HepG2 (cell line): ENCODE data around the gene GOLT1A. TPM values are rescaled to one million over a fixed set of nuclear protein-coding genes. Genes with fewer than 3 reads are reported as not detected.
A peak's percentile ranks its signal among the peaks of the same experiment; 100 is the strongest.

Experiments used
- FOSL2 ChIP-seq: sonication (generic); formaldehyde crosslinking; IDR thresholded peaks from 2 replicates; pipeline ENCODE4 v1.4.0; 2020; ENCODE audit warnings: missing genetic modification reagents
- HNF4A ChIP-seq: sonication (generic); formaldehyde crosslinking; IDR thresholded peaks from 2 replicates; pipeline ENCODE4 v1.4.0; 2020; ENCODE audit warnings: missing genetic modification reagents
- KDM1A ChIP-seq: IDR thresholded peaks from 2 replicates; pipeline ENCODE4 v1.6.1; 2016; ENCODE audit warnings: missing compliant biosample characterization
- KLF12 ChIP-seq: sonication (generic); formaldehyde crosslinking; IDR thresholded peaks from 2 replicates; pipeline ENCODE4 v1.4.0; 2020; ENCODE audit warnings: missing genetic modification reagents, borderline replicate concordance
- MTA3 ChIP-seq: sonication (generic); formaldehyde crosslinking; IDR thresholded peaks from 2 replicates; pipeline ENCODE4 v1.4.0; 2020; ENCODE audit warnings: missing genetic modification reagents
- MTERF4 ChIP-seq: sonication (generic); formaldehyde crosslinking; IDR thresholded peaks from 2 replicates; pipeline ENCODE4 v1.8.0; 2023; ENCODE audit warnings: mild to moderate bottlenecking, missing genetic modification reagents
- NCOA2 ChIP-seq: sonication (generic); formaldehyde crosslinking; IDR thresholded peaks from 2 replicates; pipeline ENCODE4 v1.8.0; 2022; ENCODE audit warnings: inconsistent platforms
- RFXAP ChIP-seq: sonication (generic); formaldehyde crosslinking; IDR thresholded peaks from 2 replicates; pipeline ENCODE4 v1.4.0; 2020; ENCODE audit warnings: missing genetic modification reagents, borderline replicate concordance
- RNF2 ChIP-seq: fragments of 450-650 bp; conservative IDR thresholded peaks from 2 replicates; pipeline ENCODE4 v1.6.1; 2016; ENCODE audit warnings: low read depth
- SIN3A ChIP-seq: IDR thresholded peaks from 2 replicates; pipeline ENCODE4 v1.6.1; 2011; ENCODE audit warnings: low read depth, mild to moderate bottlenecking, control low read depth, low read length, borderline replicate concordance
- TBX3 ChIP-seq: fragments of 450-650 bp; IDR thresholded peaks from 2 replicates; pipeline ENCODE4 v1.6.1; 2017; ENCODE audit warnings: antibody characterized with exemption, mild to moderate bottlenecking, inconsistent platforms, borderline replicate concordance
- TMF1 ChIP-seq: sonication (generic); formaldehyde crosslinking; IDR thresholded peaks from 2 replicates; pipeline ENCODE4 v1.8.1; 2022; ENCODE audit warnings: low read depth, missing genetic modification reagents
- U2AF1 ChIP-seq: fragments of 200-400 bp; formaldehyde crosslinking; optimal IDR thresholded peaks from 2 replicates; pipeline ENCODE3; 2017; ENCODE audit warnings: mild to moderate bottlenecking, low read depth, low read length
- ZBTB7A ChIP-seq: sonication (generic); formaldehyde crosslinking; IDR thresholded peaks from 2 replicates; pipeline ENCODE4 v1.8.0; 2022; ENCODE audit warnings: mild to moderate bottlenecking, missing genetic modification reagents
- ZNF263 ChIP-seq: sonication (generic); formaldehyde crosslinking; IDR thresholded peaks from 2 replicates; pipeline ENCODE4 v1.4.0; 2020; ENCODE audit warnings: missing genetic modification reagents
- ZNF280B ChIP-seq: sonication (generic); formaldehyde crosslinking; IDR thresholded peaks from 2 replicates; pipeline ENCODE4 v1.5.0; 2020; ENCODE audit warnings: missing genetic modification reagents, mild to moderate bottlenecking, borderline replicate concordance
- ZNF432 ChIP-seq: sonication (generic); formaldehyde crosslinking; IDR thresholded peaks from 2 replicates; pipeline ENCODE4 v1.5.0; 2020; ENCODE audit warnings: missing genetic modification reagents, mild to moderate bottlenecking, borderline replicate concordance
- ZNF607 ChIP-seq: sonication (generic); formaldehyde crosslinking; IDR thresholded peaks from 2 replicates; pipeline ENCODE4 v1.5.1; 2020; ENCODE audit warnings: missing genetic modification reagents, mild to moderate bottlenecking, borderline replicate concordance
- ZNF782 ChIP-seq: sonication (generic); formaldehyde crosslinking; IDR thresholded peaks from 2 replicates; pipeline ENCODE4 v1.4.0; 2020; ENCODE audit warnings: missing genetic modification reagents, mild to moderate bottlenecking, borderline replicate concordance
- ZSCAN20 ChIP-seq: sonication (generic); formaldehyde crosslinking; IDR thresholded peaks from 2 replicates; pipeline ENCODE4 v1.4.0; 2020; ENCODE audit warnings: missing genetic modification reagents, mild to moderate bottlenecking, borderline replicate concordance
- polyA plus RNA-seq, 8 experiments: library from polyadenylated mRNA; depleted of rRNA in 3 of 8; stranded (reverse) in 7 of 8; unstranded in 1 of 8; fragments of >200 nt; fragmentation: Illumina TruSeq in 4 of 8; extraction: Trizol in 4 of 8; gene quantifications; 2 replicates each; pipeline versions ENCODE4 v1.2.1 to v1.2.3, GENCODE V29; 2011 to 2016; ENCODE audit warnings: low read depth in 4 of 8, missing spikeins in 1 of 8, mixed read lengths in 1 of 8; ENCODE audit not compliant: insufficient read depth in 1 of 8
- total RNA-seq, 5 experiments: library from RNA; depleted of rRNA; stranded (reverse); fragments of >200 nt; fragmentation: Illumina TruSeq; extraction: Trizol; gene quantifications; 2 replicates each; pipeline ENCODE4 v1.2.3, GENCODE V29; 2016; ENCODE audit warnings: low read depth in 1 of 5
- TF ChIP-seq, protein P1 (sequence below): sonication (generic); formaldehyde crosslinking; IDR thresholded peaks from 2 replicates; pipeline ENCODE4 v1.8.0; 2022; ENCODE audit warnings: missing genetic modification reagents, low read depth, mild to moderate bottlenecking, borderline replicate concordance
- TF ChIP-seq, protein P2 (sequence below): sonication (generic); formaldehyde crosslinking; IDR thresholded peaks from 2 replicates; pipeline ENCODE4 v1.4.0; 2020; ENCODE audit warnings: missing genetic modification reagents

The GOLT1A gene
- total and polyA plus RNA-seq, 2 of the 13 experiments (the other 11 are each of a cell fraction or from before 2014, with no cell fraction given), result 25.8 to 28.0 TPM

GRCh38 chr1:204151552-204152309 is 62.1 kb downstream of the GOLT1A start, which contains the start of gene ETNK2 (continued):
- TF ChIP-seq RNF2 (0 out of 2 replicates have a peak, but pooled peaks have one; percentile 38), ZNF263 (CRISPR knock-in tag) (no peak; the same call in 1 of the 2 replicates), ZNF280B (no peak), U2AF1 (no peak), RFXAP (CRISPR knock-in tag) (no peak), TMF1 (CRISPR knock-in tag) (no peak), MTERF4 (CRISPR knock-in tag) (no peak), KDM1A (CRISPR knock-in tag) (no peak), FOSL2 (CRISPR knock-in tag) (peak; percentile 48), HNF4A (CRISPR knock-in tag) (no peak), ZNF432 (no peak), ZSCAN20 (no peak), ZNF782 (CRISPR knock-in tag) (peak; percentile 44; the same call in 1 of the 2 replicates), ZNF607 (CRISPR knock-in tag) (peak; percentile 63; the same call in 1 of the 2 replicates), SIN3A (peak; percentile 39; the same call in 1 of the 2 replicates), TBX3 (no peak), KLF12 (CRISPR knock-in tag) (no peak), MTA3 (CRISPR knock-in tag) (no peak), NCOA2 (CRISPR knock-in tag) (no peak), ZBTB7A (CRISPR knock-in tag) (0 out of 2 replicates have a peak, but pooled peaks have one; percentile 42)
- TF ChIP-seq, protein P1, sequence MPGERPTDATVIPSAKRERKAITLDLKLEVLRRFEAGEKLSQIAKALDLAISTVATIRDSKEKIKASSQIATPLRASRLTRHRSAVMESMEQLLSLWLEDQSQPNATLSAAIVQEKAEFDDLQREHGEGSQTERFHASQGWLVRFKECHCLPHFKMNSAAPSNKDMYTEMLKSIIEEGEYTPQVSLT, result no peak
- TF ChIP-seq, protein P2, sequence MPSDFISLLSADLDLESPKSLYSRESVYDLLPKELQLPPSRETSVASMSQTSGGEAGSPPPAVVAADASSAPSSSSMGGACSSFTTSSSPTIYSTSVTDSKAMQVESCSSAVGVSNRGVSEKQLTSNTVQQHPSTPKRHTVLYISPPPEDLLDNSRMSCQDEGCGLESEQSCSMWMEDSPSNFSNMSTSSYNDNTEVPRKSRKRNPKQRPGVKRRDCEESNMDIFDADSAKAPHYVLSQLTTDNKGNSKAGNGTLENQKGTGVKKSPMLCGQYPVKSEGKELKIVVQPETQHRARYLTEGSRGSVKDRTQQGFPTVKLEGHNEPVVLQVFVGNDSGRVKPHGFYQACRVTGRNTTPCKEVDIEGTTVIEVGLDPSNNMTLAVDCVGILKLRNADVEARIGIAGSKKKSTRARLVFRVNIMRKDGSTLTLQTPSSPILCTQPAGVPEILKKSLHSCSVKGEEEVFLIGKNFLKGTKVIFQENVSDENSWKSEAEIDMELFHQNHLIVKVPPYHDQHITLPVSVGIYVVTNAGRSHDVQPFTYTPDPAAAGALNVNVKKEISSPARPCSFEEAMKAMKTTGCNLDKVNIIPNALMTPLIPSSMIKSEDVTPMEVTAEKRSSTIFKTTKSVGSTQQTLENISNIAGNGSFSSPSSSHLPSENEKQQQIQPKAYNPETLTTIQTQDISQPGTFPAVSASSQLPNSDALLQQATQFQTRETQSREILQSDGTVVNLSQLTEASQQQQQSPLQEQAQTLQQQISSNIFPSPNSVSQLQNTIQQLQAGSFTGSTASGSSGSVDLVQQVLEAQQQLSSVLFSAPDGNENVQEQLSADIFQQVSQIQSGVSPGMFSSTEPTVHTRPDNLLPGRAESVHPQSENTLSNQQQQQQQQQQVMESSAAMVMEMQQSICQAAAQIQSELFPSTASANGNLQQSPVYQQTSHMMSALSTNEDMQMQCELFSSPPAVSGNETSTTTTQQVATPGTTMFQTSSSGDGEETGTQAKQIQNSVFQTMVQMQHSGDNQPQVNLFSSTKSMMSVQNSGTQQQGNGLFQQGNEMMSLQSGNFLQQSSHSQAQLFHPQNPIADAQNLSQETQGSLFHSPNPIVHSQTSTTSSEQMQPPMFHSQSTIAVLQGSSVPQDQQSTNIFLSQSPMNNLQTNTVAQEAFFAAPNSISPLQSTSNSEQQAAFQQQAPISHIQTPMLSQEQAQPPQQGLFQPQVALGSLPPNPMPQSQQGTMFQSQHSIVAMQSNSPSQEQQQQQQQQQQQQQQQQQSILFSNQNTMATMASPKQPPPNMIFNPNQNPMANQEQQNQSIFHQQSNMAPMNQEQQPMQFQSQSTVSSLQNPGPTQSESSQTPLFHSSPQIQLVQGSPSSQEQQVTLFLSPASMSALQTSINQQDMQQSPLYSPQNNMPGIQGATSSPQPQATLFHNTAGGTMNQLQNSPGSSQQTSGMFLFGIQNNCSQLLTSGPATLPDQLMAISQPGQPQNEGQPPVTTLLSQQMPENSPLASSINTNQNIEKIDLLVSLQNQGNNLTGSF, result no peak
